K562 treated with DMSO at 1 percent for 48 hours (cell line): ENCODE measurements around the gene TAF5. TPM values are rescaled to one million over a fixed set of nuclear protein-coding genes. Genes with fewer than 3 reads are reported as not detected.

ENCODE experiments used
- total RNA-seq: library from RNA; unstranded; fragments of 300-600 nt; gene quantifications from 2 replicates; pipeline ENCODE4 v1.2.3, GENCODE V29; 2022; ENCODE audit warnings: low replicate concordance; ENCODE audit errors: extremely low read depth

TAF5 gene
- not detected in 2 replicates for total RNA-seq

DNA sequence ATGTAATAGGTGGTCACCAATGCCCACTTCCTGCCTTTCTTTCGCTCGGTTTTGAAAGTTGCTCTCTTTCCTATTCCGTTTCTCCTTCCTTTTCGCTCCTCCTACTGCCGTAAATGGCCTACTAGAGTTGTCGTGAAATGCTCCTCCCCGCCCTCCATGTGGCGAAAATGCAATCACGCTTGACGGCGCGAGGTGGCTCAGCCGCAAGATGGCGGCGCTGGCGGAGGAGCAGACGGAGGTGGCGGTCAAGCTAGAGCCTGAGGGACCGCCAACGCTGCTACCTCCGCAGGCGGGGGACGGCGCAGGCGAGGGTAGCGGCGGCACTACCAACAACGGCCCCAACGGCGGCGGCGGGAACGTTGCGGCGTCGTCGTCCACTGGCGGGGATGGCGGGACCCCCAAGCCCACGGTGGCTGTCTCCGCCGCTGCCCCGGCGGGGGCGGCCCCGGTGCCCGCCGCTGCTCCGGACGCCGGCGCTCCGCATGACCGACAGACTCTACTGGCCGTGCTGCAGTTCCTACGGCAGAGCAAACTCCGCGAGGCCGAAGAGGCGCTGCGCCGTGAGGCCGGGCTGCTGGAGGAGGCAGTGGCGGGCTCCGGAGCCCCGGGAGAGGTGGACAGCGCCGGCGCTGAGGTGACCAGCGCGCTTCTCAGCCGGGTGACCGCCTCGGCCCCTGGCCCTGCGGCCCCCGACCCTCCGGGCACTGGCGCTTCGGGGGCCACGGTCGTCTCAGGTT is at the start of gene TAF5:
Gene TAF5, plus strand, starts transcription at position 195 of the 737 bp plus-strand sequence. Its CDS starts 14 bp downstream, at position 209.

DNA sequence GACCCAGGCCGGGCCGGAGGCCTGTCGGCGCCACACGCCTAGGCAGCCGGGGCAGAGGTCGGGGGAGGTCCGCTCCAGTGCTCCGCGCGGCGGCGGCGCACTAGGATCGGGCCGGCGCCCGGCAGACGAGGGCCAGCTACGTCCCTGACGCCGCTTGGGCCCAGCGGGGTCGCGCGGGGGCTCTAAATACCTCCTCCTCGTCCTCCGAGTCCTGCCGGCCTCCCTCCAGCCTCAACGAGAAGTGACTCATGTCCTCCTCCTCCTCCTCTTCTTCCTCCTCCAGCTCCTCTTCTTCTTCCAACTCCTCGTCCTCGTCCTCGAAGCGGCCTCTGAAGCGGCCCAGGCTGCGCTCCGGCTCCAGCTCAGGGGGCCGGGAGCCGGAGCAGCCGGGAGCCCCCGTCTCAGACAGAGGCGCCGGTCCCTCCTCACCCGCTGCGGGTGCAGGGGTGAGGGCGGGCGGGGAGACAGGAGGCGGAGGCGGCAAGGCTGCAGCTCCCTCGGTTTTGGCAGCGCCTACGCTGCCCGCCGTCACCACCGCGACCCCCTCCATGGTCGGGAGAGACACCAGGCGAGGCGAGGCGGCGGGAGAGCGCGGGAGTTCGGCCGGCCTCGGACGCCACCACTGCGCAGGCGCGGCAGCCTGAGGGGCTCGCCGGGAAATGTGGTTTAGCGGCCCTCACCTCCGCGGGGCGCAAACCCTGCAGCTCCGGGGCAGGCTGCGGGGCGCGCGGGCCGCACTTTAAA is 17.1 kb upstream of the TAF5 start, which contains the start of gene PCGF6:
Gene PCGF6, minus strand, starts transcription at position 624 of the 744 bp plus-strand sequence. Its CDS starts 74 bp downstream, at position 550.

GRCh38 chr10:103396067-103396788 is 28.5 kb downstream of the TAF5 start, which contains the start of the genes ATP5MK and PDCD11:
Gene ATP5MK, minus strand, starts transcription at chr10:103396475. Its CDS starts 4,018 bp downstream, at chr10:103392457.
Gene PDCD11, plus strand, starts transcription at chr10:103396626. Its CDS starts 1,801 bp downstream, at chr10:103398427.

Other genes starting within 250 kb of the TAF5 start
- gene NT5C2, start 174.7 kb upstream of the TAF5 start, total RNA-seq, result not detected in 2 replicates
- not detected in 2 replicates for gene RPEL1, start 122.1 kb upstream of the TAF5 start, total RNA-seq
- gene INA, start 90.8 kb upstream of the TAF5 start, total RNA-seq, result not detected in 2 replicates
- gene PCGF6, start 16.8 kb upstream of the TAF5 start, total RNA-seq, result not detected in 2 replicates
- gene ATP5MK, start 28.5 kb downstream of the TAF5 start, total RNA-seq, result not detected in 2 replicates
- not detected in 2 replicates for gene PDCD11, start 28.6 kb downstream of the TAF5 start, total RNA-seq
- not detected in 2 replicates for gene CALHM2, start 84.4 kb downstream of the TAF5 start, total RNA-seq
- not detected in 2 replicates for gene CALHM1, start 90.9 kb downstream of the TAF5 start, total RNA-seq
- gene CALHM3, start 111.3 kb downstream of the TAF5 start, total RNA-seq, result not detected in 2 replicates
- gene NEURL1, start 125.7 kb downstream of the TAF5 start, total RNA-seq, result not detected in 2 replicates